Stomach (tissue), 4 donors: ENCODE results near the gene ADSS2.

Experiments used
- EP300 ChIP-seq: sonication (generic); formaldehyde crosslinking; IDR thresholded peaks from one replicate; pipeline ENCODE4 v1.6.1; 2017; ENCODE audit warnings: antibody characterized with exemption
- POLR2A ChIP-seq, 4 donors: fragments of 450-650 bp; IDR thresholded peaks; one replicate each; pipeline ENCODE4 v1.6.1; 2016; ENCODE audit warnings: antibody characterized with exemption in 4 of 4, control low read depth in 2 of 4, mild to moderate bottlenecking in 1 of 4, moderate library complexity in 1 of 4
- POLR2AphosphoS5 ChIP-seq, 3 donors: sonication (generic); formaldehyde crosslinking; IDR thresholded peaks; one replicate each; pipeline ENCODE4 v1.6.1; 2016; ENCODE audit warnings: antibody characterized with exemption in 3 of 3

- TF ChIP-seq POLR2AphosphoS5 (IDR thresholded peaks at IDR 0.05), result no peak
- TF ChIP-seq EP300, result no peak
- no peak for TF ChIP-seq POLR2A (IDR thresholded peaks at IDR 0.05)
Measured at GRCh38 chr1:244362476-244362875, 89.2 kb downstream of the ADSS2 start.
